Coronary artery (tissue), 2 donors: ENCODE data around the gene CACNB3.

ENCODE experiments used
- DNase-seq: peaks from one replicate; pipeline ENCODE4 v3.0.0-alpha.2; 2017; ENCODE audit warnings: low spot score
- H3K27ac ChIP-seq, 2 donors: fragments of 200-600 bp; sonication (generic); one replicate each; pipeline ENCODE4 v1.5.1; 2016 to 2019
- H3K4me3 ChIP-seq: fragments of 200-600 bp; sonication (generic); 2 replicates; pipeline ENCODE4 v1.5.1; 2016; ENCODE audit warnings: mild to moderate bottlenecking, moderate library complexity
- TF ChIP-seq, protein P1 (sequence below): fragments of 200-600 bp; sonication (generic); IDR thresholded peaks from one replicate; pipeline ENCODE4 v1.5.1; 2019; ENCODE audit warnings: antibody characterized with exemption

Gene CACNB3

DNA sequence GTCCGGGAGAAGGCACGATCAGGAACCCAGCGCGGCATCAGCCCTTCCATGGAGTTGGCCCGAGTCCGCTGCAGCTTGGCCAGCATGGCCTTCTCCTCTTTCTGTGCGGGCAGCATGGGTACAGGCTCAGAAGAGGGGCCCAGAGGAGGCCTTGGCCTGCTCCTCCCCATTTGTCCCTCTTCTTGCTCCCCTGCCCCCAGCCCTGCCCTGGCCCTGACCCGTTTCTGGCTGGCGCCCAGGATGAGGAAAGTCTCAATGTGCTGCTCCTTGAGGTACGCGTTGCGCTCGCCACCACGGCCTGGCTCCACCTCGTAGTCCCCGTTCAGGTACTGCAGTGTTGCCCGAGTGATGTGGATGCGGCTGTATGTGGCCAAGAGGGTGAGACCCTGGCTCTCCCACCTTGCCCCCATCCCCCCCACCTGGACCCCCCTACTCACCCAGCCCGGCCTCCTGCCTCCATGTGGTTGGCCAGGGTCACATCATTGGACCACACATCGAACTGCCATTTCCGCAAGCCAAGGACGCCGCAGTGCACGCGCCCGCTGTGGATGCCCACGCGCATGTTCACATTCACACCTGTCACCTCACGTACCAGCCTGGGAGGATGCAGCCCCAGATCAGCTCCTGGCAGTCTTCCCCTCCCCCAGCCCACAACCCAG, 42.2 kb upstream of the CACNB3 start:
- H3K27ac ChIP-seq = no peak overlapping the region
- H3K4me3 ChIP-seq = no peak overlapping the region
- TF ChIP-seq, protein P1, sequence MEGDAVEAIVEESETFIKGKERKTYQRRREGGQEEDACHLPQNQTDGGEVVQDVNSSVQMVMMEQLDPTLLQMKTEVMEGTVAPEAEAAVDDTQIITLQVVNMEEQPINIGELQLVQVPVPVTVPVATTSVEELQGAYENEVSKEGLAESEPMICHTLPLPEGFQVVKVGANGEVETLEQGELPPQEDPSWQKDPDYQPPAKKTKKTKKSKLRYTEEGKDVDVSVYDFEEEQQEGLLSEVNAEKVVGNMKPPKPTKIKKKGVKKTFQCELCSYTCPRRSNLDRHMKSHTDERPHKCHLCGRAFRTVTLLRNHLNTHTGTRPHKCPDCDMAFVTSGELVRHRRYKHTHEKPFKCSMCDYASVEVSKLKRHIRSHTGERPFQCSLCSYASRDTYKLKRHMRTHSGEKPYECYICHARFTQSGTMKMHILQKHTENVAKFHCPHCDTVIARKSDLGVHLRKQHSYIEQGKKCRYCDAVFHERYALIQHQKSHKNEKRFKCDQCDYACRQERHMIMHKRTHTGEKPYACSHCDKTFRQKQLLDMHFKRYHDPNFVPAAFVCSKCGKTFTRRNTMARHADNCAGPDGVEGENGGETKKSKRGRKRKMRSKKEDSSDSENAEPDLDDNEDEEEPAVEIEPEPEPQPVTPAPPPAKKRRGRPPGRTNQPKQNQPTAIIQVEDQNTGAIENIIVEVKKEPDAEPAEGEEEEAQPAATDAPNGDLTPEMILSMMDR = no peak
- no peak for DNase-seq

DNA sequence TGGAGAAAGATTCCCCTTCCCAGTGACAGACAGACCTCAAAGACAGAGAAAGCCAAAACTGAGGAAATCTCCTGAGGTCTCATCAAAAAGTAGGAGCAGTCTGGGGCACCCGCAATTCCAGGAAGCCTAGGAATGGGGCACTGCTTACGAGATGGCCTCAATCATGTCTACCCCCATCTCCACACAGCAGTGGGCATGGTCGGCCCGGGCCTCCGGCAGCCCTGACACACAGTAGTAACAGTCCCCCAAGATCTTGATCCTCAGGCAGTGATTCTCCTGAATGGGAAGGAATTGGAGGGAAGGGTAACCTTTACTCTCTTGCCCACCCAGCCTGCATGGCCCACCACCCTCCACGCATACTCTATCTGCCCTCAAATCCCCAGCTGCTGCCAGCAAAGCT, 41.3 kb upstream of the CACNB3 start:
- no peak for DNase-seq
- Histone ChIP-seq H3K27ac (no peak overlapping the region), H3K4me3 (no peak overlapping the region)
- TF ChIP-seq, protein P1 = no peak

DNA sequence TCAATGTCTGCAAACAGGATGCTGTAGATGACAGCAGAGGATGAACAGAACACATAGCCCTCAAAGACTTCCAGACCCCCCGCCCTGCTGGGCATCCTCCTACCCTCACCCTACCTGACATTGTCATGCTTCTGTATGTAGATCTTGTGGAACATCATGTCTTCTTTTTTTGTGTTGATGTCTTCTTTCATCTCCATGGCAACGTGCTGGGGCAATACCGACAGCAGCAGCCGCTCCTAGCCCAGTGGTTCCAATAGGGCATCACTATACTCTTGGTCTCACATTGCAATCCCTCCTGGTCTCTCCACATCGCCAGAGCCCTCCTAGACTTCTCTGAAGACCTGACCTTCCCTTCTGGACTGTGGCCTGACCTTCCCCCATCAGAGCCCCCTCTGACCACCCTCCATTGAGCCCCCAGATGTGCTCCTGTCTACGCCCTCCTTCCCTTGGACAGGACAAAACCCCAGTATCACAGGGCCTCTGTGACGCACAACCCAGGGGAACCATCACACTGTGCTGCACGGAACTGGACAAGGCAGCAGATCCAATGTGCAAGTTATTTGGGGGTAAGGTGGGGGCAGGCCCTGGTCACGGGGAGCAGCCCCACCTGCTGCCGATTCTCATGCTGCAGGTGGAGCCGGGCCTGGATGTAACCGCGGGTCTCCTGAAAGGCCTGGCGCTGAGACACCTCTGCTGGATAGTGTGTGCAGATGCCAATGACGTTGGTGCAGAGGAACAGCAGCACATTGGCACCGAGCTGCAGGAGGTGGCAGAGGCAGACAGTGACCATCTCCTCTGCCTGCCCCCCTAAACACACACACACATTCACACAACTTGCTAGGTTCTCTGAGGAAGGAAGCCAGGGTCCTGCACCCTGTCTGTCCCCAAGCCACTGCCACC, 40.5 kb upstream of the CACNB3 start:
- no peak for DNase-seq
- Histone ChIP-seq H3K27ac (no peak overlapping the region), H3K4me3 (no peak overlapping the region)
- TF ChIP-seq, protein P1 = no peak

DNA sequence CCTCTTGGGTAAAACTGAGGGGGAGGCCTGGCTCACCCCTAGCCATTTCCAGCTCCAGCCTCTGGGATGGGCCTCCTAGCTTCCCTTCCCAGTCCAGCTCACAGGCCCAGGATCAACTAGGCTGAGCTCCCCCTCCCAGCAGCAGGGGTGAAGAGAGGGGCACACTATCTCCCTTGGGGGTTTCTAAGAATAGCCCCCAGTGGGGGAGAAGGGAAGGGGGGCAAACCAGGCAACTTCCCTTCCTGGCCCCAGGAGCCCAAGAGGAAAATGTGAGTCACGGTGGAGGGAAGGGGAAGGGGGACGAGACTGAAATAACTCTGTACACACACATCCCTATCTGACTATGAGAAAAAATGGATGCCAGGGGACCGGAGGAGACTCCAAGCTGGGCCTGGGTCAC, 38.4 kb upstream of the CACNB3 start:
- peak; percentile 94 for DNase-seq
- TF ChIP-seq, protein P1 = no peak
- peak overlapping the region; percentile 49 for H3K4me3 ChIP-seq
- peak overlapping the region; percentile 87 to 98 for H3K27ac ChIP-seq

DNA sequence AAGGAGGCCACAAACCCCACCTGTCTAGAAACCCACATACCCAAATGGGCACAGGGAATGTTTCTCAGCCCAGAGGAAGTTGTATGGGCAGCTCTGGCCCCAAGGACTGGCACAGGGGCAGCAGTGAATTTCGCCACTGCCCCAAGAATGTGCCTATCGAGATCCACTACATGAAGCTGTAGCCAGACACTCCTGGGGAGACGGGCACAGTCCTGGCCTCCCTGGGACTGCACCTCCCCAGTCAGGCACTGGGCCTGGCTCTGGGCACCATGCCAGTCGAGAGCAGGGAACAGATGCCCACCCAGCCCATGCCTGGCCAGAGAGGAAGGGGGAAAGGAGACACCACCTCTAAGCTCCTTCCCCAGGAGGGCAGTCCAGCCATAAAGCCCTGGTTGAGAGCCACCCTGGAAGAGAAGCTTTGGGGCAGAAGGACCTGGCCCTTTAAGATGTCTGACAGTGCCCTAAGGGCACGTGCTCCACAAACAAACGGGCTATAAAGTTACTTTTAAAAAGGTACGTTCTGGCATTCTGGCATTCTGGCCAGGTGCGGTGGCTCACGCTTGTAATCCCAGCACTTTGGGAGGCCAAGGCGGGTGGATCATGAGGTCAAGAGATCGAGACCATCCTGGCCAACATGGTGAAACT, 37.8 kb upstream of the CACNB3 start:
- TF ChIP-seq, protein P1 = no peak
- no peak for DNase-seq
- H3K27ac ChIP-seq = peak overlapping the region; percentile 87 to 98
- H3K4me3 ChIP-seq = peak overlapping the region; percentile 49

DNA sequence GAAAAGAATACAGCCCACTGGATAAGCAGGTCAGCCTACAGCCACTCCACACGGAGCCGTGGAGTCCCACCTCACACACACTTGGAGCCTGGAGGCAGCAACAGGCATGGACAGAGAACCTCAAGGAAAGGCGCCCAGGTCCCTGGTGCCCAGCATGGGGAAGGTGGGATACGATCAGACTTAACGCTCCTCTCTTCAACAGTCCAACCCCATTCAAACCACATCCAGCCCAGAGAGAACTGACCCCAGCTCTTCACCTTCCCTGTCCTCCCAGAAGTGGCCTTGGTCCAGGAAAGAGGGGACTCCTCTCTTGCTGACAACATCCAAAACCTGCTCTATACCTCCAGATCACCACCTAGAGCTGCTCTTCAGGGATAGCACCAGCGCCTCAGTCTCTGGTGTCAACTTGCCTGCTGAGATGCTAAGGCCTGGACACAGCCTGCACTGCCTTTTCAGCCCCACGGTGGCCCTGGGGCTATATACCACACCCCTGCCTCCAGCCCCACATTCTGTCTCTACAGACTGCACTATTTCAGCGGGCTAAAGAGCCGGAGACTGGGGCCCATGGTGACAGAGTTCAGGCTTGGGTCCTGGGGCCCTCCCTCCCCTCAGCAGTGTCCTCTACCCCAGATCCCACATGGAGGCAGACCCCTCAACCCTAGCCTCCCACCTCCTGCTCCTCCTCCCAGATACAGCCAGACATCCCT, 36.4 kb upstream of the CACNB3 start:
- H3K4me3 ChIP-seq = peak overlapping the region; percentile 6
- DNase-seq = no peak
- peak overlapping the region; percentile 87 to 98 for H3K27ac ChIP-seq
- TF ChIP-seq, protein P1 = no peak
